Activated CD4-positive, alpha-beta T cell treated with anti-CD3 and anti-CD28 coated beads for 48 hours (primary cell): Measurements from ENCODE around the gene DOC2A.
"Not testable (repeated sequence)": the region's sequence is repeated elsewhere in the genome, so short reads cannot be mapped to it uniquely, and the experiment has no call there.

Source experiments
- DNase-seq: peaks from one replicate; pipeline ENCODE4 v3.0.0-alpha.2; 2020

Gene DOC2A

DNA sequence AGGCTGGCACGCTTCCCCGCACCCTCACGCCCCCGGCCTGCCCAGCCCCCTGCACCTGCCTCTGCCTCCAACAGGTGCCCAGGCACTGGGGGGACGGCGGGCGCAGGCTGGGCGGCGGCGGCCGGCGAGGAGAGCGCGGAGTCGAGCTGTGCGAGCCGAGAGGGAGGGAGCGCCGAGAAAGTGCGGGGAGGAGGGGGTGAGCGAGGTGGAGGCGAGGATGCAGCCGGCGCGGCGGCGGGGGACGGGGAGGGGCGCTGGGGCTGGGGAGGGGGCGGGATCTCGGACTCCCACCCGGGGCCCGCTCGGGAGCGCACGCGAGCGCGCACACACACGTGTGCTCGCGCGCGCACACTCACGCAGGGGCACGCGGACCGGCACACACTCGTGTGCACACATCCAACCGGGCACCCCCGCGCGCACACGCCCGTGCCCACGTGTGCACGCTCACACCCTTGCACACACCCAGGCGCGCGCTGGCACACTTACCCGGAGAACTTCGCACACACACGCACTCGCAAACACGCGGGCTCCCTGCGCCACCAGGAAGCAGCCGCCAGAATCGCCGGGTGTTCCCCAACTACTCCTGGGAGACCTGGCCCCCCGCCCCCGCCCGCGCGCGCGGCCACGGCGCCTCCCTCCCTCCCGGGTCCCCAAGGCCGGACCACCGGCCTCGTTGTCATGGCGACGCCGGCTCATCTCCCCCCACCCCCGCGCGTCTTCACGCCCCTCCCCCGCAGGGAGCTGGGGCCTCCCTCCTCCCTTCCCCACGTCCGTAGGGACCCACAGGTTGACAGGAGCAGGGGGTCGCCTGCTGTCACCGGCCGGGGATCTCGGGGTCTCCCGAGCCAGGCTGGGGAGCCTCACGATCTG, at the start of gene DOC2A:
DOC2A (minus strand) TSS at position 184 of the 870 bp plus-strand sequence. CDS start 805 bp downstream, outside the sequence.
- peak; percentile 56 for DNase-seq

DNA sequence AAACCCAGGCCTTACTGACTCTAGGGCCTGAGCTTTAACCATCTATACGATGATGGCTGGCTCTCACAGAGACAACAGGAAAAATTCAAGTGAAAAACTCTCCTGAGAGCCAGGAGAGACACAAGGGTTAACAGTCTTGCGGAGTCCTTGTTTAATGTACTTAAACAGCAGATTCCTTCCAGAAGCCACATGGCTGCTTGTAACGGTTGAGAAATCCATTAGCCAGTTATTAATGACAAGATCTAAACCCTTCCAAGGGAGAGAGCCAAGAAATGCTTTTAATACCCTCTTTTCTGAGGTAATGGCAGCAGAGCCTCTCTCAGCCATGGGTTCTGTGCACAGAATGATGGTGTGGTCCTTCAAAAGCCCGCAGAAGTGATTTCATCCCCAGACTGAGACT, 49.5 kb upstream of the DOC2A start:
- DNase-seq, result no peak

GRCh38 chr16:30054959-30055553, 44.2 kb upstream of the DOC2A start:
- DNase-seq, result peak; percentile 73

- no peak for DNase-seq
Observed at GRCh38 chr16:30054451-30054850, 43.6 kb upstream of the DOC2A start.

- DNase-seq, result no peak
Observed at GRCh38 chr16:30053376-30054015, 42.7 kb upstream of the DOC2A start.

GRCh38 chr16:30052671-30053372, 42.0 kb upstream of the DOC2A start:
- DNase-seq, result peak; percentile 96

- DNase-seq, result no peak
Observed at GRCh38 chr16:30051518-30051917, 40.7 kb upstream of the DOC2A start.

- no peak for DNase-seq
Observed at GRCh38 chr16:30049871-30050270, 39.0 kb upstream of the DOC2A start.

- no peak for DNase-seq
Observed at GRCh38 chr16:30046588-30046987, 35.8 kb upstream of the DOC2A start.

DNA sequence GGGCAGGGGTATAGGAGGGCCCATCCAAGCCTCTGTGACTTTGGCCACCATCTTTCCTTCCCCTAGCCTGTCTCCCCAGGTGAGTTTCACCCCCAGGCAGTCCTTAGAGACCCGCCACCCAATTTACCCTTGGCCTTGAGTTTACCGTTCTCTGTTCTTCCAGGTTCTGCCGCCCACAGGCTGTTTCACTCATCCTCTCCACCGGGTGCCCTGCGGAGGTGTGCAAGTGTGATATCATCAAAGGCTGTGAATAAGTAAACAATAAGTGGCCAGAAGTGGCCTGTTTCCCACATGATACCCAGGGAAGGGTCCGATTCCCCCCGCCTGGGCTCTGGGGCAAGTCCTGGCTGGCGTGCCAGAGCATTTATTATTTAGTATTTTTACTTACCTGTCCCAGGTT, 35.4 kb upstream of the DOC2A start:
- no peak for DNase-seq

DNA sequence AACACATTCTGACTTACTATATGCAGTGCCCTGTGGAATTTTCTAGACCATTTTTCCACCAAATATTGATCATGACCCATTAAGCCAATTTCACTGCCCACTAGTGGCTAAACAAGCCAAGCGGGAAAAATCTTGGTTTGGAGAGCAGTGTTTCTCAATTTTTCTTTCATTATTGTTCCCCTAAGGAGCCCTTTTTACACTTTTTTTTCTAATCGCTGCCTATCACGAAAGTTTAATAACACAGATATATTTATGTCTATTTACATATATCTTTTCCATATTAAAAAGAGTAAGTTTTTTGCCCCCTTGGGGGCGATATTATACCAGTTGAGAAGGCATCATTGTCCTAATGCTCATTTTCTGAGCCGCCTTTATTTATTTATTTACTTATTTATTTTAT, 31.0 kb upstream of the DOC2A start:
- no peak for DNase-seq

DNA sequence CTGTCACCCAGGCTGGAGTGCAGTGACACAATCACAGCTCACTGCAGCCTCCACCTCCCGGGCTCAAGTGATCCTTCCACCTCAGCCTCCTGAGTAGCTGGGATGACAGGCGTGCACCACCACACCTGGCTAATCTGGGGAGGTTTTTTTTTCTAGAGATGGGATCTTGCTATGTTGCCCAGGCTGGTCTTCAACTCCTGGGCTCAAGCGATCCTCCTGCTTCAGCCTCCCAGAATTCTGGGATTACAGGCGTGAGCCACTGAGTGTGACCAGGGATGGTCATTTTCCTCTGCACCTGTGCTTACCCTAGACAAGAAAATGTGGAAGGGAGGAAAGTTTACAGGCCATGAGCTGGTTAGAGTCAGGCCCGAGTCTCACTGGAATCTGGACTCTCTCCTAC, 29.9 kb upstream of the DOC2A start:
- not testable (repeated sequence) for DNase-seq

DNA sequence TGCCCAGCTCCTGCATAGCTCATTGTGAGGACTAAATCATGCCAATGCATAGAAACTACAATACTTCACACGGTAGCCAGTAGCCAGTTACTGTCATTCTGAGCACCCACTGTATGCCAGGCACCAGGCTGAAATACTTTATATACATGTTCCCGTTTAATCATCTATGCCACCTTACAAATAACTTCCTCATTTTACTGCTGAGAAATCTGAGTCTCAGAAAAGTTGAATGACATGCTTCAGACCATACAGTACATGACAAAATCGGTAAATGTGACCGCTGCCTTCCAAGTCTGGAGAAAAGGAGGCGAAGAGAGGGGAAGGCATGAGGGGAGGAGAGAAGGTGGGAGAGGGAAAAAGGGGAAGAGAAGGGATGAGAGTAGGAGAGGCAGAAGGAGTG, 29.4 kb upstream of the DOC2A start:
- DNase-seq, result no peak

GRCh38 chr16:30033270-30033669, 22.4 kb upstream of the DOC2A start:
- DNase-seq, result peak; percentile 32

DNA sequence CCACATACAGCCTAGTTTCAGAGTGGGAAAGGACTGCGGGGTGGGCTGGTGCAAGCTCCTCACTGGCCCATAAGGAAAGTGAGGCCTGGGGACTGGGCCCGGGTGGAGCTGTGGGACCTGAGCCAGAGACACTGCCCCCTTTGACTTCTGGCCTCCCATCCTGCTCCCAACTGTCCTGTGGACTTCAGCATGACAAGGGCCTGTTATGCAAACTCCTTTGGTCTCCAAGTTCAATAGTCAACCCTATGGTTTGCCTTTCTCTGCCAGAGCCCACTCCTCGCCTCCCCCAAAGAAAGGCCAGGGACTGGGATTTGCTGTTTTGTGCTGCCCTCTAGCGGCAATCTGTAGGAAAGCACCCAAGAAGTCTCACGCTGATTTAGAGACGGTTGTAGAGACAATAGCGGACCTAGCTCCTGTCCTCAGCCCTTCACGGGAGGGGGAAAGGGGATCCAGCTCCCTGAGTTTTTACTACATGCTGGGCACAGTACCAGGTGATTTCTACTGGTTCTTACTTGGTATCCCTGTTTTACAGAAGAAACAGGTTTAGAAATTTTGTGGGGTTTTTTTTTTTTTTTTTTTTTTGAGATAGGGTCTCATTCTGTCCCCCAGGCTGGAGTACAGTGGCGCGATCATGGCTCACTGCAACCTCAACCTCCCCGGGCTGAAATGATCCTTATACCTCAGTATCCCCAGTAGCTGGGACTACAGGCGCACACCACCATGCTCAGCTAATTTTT, 21.4 kb upstream of the DOC2A start:
- peak; percentile 75 for DNase-seq

DNA sequence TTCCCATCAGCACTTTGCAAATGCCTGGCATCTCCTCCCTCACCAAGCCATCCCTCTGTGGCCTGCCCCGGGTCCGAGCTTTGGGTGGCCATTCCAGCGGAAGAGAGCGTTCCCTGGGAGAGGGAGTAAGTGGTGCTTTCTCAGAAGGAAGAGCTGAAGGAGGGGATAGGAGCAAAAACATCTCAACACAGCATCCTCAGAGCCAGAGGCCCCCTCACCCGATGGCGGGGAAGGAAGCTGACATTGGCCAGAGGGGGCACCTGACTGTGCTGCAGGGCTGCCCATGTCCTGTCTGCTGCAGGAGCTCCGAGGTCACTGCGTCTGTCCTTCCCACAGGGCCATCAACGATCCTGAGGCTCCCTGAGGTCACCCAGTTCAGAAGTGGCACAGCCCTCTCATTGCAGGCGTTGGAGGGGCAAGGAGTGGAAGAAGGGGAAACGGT, 20.7 kb upstream of the DOC2A start:
- DNase-seq, result no peak

- no peak for DNase-seq
Observed at GRCh38 chr16:30030841-30031413, 20.1 kb upstream of the DOC2A start, which contains the start of gene TLCD3B. Gene TLCD3B, minus strand, starts transcription at chr16:30031271. Its CDS starts 744 bp downstream, at chr16:30030527.

DNA sequence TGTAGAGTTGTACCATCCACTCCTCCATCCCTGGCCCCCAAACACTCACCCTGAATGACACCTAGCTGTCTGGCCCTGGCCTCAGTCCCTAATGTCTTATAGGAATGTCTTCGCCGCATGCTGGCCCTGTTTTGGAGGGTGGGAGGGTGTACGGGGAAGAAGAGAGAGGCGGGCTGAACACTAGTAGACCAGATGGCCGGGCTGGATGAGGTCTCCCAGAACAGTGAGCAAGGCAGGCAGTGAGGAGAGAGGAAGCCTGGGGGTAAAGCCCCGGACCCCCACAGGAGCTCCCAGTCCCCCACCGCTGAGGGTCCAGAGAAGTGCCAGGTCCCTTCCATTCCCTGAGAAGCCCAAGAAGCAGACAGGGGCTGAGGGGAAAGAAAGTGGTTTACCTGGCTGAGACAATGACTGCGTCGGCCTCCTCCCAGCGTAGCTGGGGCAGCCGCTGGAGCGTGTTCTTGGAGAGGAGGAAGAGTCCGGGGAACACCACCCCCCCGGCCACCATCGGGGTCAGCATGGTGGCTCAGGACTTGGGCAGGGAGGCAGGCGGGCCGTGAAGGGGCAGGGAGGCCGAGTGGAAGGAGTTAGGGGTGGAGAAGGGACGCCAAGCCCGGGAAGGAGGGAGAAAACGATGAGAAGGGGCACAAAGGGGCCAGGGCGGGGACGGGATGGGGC, 19.3 kb upstream of the DOC2A start:
- no peak for DNase-seq

DNA sequence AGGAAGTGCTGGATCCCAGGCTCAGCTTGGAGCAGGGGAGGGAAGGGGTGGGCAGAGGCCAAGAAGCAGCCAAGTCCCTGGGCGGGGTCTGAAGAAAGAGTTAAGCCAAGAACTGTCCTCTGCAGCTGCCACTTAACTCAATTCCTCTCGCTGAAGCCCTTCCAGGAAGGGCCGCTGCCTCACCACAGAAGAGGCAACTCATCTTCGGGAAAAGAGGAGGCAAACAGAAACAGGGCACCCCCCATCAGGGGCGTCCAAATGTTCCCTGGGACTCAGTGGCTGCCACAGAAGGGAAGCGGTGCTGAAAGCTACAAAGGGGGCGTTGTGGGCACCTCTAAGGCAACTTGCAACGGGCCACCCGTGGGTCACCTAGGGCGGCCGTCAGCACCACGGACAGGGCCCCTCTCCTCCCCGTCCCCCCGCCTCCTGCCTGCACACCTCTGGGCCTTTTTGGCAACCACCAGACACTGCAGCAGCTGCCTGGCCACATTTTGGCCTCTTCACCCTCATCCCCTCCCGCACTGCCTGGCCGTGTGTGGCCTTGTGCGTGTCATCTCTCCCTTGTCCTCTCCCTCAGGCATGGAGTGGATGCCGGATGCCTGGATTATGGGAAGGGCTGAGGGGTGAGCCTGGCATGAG, 17.7 kb upstream of the DOC2A start:
- DNase-seq, result peak; percentile 55

DNA sequence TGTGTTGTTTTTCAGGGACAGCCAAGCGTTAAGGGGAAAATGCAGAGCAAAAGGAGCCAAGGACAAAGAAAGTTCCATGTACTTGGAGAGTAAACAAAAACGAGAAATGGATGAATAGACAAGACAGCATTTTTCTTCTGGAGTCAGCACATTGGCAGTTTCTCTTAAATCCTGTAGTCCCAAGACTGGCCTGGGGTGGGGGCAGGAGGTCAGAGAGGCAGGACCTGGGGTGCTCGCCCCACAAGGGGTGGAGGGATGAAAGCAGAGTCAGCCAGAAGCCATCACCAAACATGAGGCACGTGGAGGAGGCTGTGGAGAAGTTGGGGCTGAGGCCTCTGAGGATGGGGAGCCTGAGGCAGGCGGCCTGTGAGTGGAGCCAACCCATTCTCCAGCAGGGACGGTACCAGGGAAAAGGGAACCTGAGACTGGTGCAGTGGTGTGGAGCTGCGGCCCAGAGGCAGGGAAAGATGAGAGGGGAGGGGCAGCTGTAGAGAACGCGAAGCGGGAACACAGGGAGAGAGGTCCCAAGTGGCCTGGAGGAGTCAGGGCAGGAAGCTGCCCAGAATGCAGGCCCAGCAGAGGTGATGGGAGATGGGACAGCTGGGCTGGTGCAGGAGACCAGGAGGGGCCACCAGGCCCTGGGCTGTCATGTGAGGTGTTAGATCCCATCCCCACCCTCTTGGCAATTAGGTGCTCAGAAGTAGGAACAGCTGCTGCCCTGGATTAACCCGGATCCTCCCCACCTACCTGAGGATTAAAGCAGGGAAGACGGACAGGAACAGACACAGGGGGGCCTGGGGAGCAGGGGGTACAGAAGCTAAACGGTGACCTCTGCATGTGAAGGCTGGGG, 17.0 kb upstream of the DOC2A start:
- no peak for DNase-seq
